B cell (primary cell): ENCODE data around the gene CRACR2A. TPM values are rescaled to one million over a fixed set of nuclear protein-coding genes. Genes with fewer than 3 reads are reported as not detected.

Experiments
- ATAC-seq: fragments of 200-7000 bp; cut with Tn5 transposase; one replicate; pipeline ENCODE4 v1.10.0; 2021; ENCODE audit warnings: low read depth, mild to moderate bottlenecking, moderate number of reproducible peaks, moderate library complexity
- CTCF ChIA-PET: fragments of 350-600 bp; sonication (Branson Sonifier 250); formaldehyde crosslinking; loops from one replicate; lab custom pipeline; 2021; ENCODE audit warnings: antibody characterized with exemption, inconsistent platforms; lab: Charles Lee
- POLR2A ChIA-PET: fragments of 350-600 bp; sonication (Branson Sonifier 250); formaldehyde crosslinking; loops from one replicate; lab custom pipeline; 2021; ENCODE audit warnings: antibody characterized with exemption; lab: Charles Lee
- DNase-seq: peaks from one replicate; pipeline ENCODE4 v3.0.0; 2013
- H2AFZ ChIP-seq: 2 replicates; pipeline ENCODE4 v1.6.1; 2012; ENCODE audit warnings: mild to moderate bottlenecking, low read depth, low read length; ENCODE audit not compliant: insufficient read depth, poor library complexity, severe bottlenecking
- H3K27ac ChIP-seq, 2 donors: 1 replicate in 1 of 2; 2 replicates in 1 of 2; pipeline ENCODE4 v1.5.1; 2012 to 2013; ENCODE audit warnings: low read length in 2 of 2, mild to moderate bottlenecking in 2 of 2, moderate library complexity in 1 of 2
- H3K27me3 ChIP-seq, 4 experiments: fragments of 200-600 bp in 1 of 4; sonication (generic) in 1 of 4; replicated peaks in 1 of 4; 1 replicate in 2 of 4; 2 replicates in 2 of 4; pipeline versions ENCODE4 v1.6.1 to v1.7.0; 2013 to 2016; ENCODE audit warnings: low read length in 3 of 4, mild to moderate bottlenecking in 2 of 4, mixed read lengths in 1 of 4, moderate library complexity in 1 of 4; ENCODE audit not compliant: insufficient read depth in 4 of 4, control insufficient read depth in 3 of 4; ENCODE audit errors: control extremely low read depth in 1 of 4
- H3K36me3 ChIP-seq, 2 experiments: replicated peaks in 1 of 2; 1 replicate in 1 of 2; 2 replicates in 1 of 2; pipeline versions ENCODE4 v1.6.1 to v1.7.1; 2013; ENCODE audit warnings: low read length in 1 of 2; ENCODE audit not compliant: insufficient read depth in 2 of 2, control insufficient read depth in 1 of 2; ENCODE audit errors: control extremely low read depth in 1 of 2, extremely low read depth in 1 of 2
- H3K4me1 ChIP-seq, 2 donors: fragments of 200-600 bp in 1 of 2; sonication (generic) in 1 of 2; 1 replicate in 1 of 2; 2 replicates in 1 of 2; pipeline versions ENCODE4 v1.5.1 to v1.6.1; 2013 to 2017; ENCODE audit warnings: low read length in 2 of 2; ENCODE audit not compliant: control insufficient read depth in 2 of 2, insufficient read depth in 2 of 2
- H3K4me2 ChIP-seq: replicated peaks from 2 replicates; pipeline ENCODE3; 2012; ENCODE audit warnings: mild to moderate bottlenecking, low read depth, low read length; ENCODE audit not compliant: poor library complexity, severe bottlenecking
- H3K4me3 ChIP-seq, 5 experiments: fragments of 200-600 bp in 1 of 5; sonication (generic) in 1 of 5; 1 replicate in 3 of 5; 2 replicates in 2 of 5; pipeline versions ENCODE4 v1.5.1 to v1.7.0; 2011 to 2016; ENCODE audit warnings: low read length in 4 of 5, mild to moderate bottlenecking in 4 of 5, low read depth in 2 of 5, control low read depth in 1 of 5, moderate library complexity in 1 of 5; ENCODE audit not compliant: insufficient read depth in 1 of 5; ENCODE audit errors: control extremely low read depth in 1 of 5, extremely low read depth in 1 of 5
- H3K79me2 ChIP-seq: fragments of 200-600 bp; sonication (generic); one replicate; pipeline ENCODE4 v1.6.0; 2016; ENCODE audit warnings: low read length; ENCODE audit not compliant: control insufficient read depth, insufficient read depth
- H3K9ac ChIP-seq: fragments of 200-600 bp; sonication (generic); 2 replicates; pipeline ENCODE4 v1.6.1; 2017; ENCODE audit warnings: mild to moderate bottlenecking, low read length, moderate library complexity
- H3K9me3 ChIP-seq, 3 donors: one replicate each; pipeline versions ENCODE4 v1.6.1 to v1.7.1; 2013; ENCODE audit warnings: low read length in 2 of 3; ENCODE audit not compliant: control insufficient read depth in 2 of 3, insufficient read depth in 1 of 3; ENCODE audit errors: control extremely low read depth in 1 of 3
- H4K20me1 ChIP-seq: 2 replicates; pipeline ENCODE4 v1.6.0; 2012; ENCODE audit warnings: mild to moderate bottlenecking, low read length; ENCODE audit not compliant: insufficient read depth, control insufficient read depth, poor library complexity, severe bottlenecking
- H3K27ac Mint-ChIP-seq: one replicate; pipeline ENCODE4 v1.8.0; 2021; ENCODE audit warnings: mixed read lengths
- H3K27me3 Mint-ChIP-seq: one replicate; pipeline ENCODE4 v1.8.0; 2021; ENCODE audit warnings: mixed read lengths
- H3K4me1 Mint-ChIP-seq: one replicate; pipeline ENCODE4 v1.8.0; 2021; ENCODE audit warnings: mixed read lengths
- H3K4me3 Mint-ChIP-seq: one replicate; pipeline ENCODE4 v1.8.0; 2021; ENCODE audit warnings: mixed read lengths
- H3K9me3 Mint-ChIP-seq: one replicate; pipeline ENCODE4 v1.8.0; 2022; ENCODE audit warnings: mixed read lengths; ENCODE audit not compliant: insufficient read depth
- CTCF ChIP-seq: fragments of 200-600 bp; IDR thresholded peaks from one replicate; pipeline ENCODE4 v1.8.0; 2022; ENCODE audit warnings: antibody characterized with exemption, mild to moderate bottlenecking
- EZH2 ChIP-seq: IDR thresholded peaks from 2 replicates; pipeline ENCODE4 v1.6.1; 2012; ENCODE audit warnings: borderline replicate concordance, low read depth, mild to moderate bottlenecking, moderate library complexity, low read length; ENCODE audit not compliant: insufficient read depth, poor library complexity, severe bottlenecking
- WGBS: methylation state at CpG from one replicate; pipeline ENCODE4 v1.1.5; 2013; ENCODE audit warnings: missing lambda C conversion rate; ENCODE audit not compliant: insufficient coverage; 5-methylcytosine and 5-hydroxymethylcytosine counted together
- intact Hi-C: fragments of 100-400 bp; cut with micrococcal nuclease; formaldehyde crosslinking; loops from one replicate; pipeline ENCODE4 v1.10.0; 2022
- polyA plus RNA-seq: library from polyadenylated mRNA; depleted of rRNA; stranded (reverse); fragments of >200 nt; gene quantifications from 2 replicates; pipeline ENCODE4 v1.2.3, GENCODE V29; 2012
- total RNA-seq, 2 donors: library from RNA; stranded (reverse); fragments of 120-200 nt in 1 of 2; gene quantifications; 1 replicate in 1 of 2; 2 replicates in 1 of 2; pipeline versions ENCODE4 v1.2.3 to v1.2.4, GENCODE V29; 2013 to 2022

CRACR2A gene
- total and polyA plus RNA-seq, 2 donors (not counting 1 experiment from before 2014, with no cell fraction given), result 15.2 to 26.1 TPM

- Histone ChIP-seq H3K79me2 (no peaks in the 10 kb centered on the region), H3K9ac (no peak overlapping the region), H3K9me3 (no peaks in the 10 kb centered on the region), H3K4me1 (no peaks in the 10 kb centered on the region), H3K36me3 (no peaks in the 10 kb centered on the region), H3K4me2 (no peak overlapping the region), H4K20me1 (no peaks in the 10 kb centered on the region), H3K27ac (no peak overlapping the region), H3K27me3 (no peaks in the 10 kb centered on the region), H2AFZ (no peak overlapping the region), H3K4me3 (no peak overlapping the region)
- TF ChIP-seq EZH2 (no peak), CTCF (no peak)
- CTCF ChIA-PET, result no interaction called here
- H3K4me3 Mint-ChIP-seq, result no peak overlapping the region
- no peak for ATAC-seq
- POLR2A ChIA-PET, result no interaction called here
- intact Hi-C loops, result no loop called here
- no peak overlapping the region for H3K27ac Mint-ChIP-seq
- 87% methylated on average over 9 of the region's 9 CpGs for WGBS
- no peak for DNase-seq
- H3K4me1 Mint-ChIP-seq, result no peaks in the 10 kb centered on the region
- no peaks in the 10 kb centered on the region for H3K9me3 Mint-ChIP-seq
- H3K27me3 Mint-ChIP-seq, result peaks cover 20% of the 10 kb centered on the region
Observed at GRCh38 chr12:3593906-3594483, 158.9 kb downstream of the CRACR2A start.

GRCh38 chr12:3592856-3593625, 159.9 kb downstream of the CRACR2A start:
- Histone ChIP-seq H3K9ac (no peak overlapping the region), H2AFZ (no peak overlapping the region), H3K9me3 (no peaks in the 10 kb centered on the region), H3K36me3 (no peaks in the 10 kb centered on the region), H3K4me3 (no peak overlapping the region), H3K4me1 (no peaks in the 10 kb centered on the region), H3K27me3 (no peaks in the 10 kb centered on the region), H4K20me1 (no peaks in the 10 kb centered on the region), H3K4me2 (no peak overlapping the region), H3K27ac (no peak overlapping the region), H3K79me2 (no peaks in the 10 kb centered on the region)
- H3K9me3 Mint-ChIP-seq, result no peaks in the 10 kb centered on the region
- H3K27me3 Mint-ChIP-seq, result peaks cover 27% of the 10 kb centered on the region
- H3K4me3 Mint-ChIP-seq, result no peak overlapping the region
- intact Hi-C loops, result no loop called here
- ChIA-PET CTCF (no interaction called here), POLR2A (no interaction called here)
- ATAC-seq (no peak), DNase-seq (no peak)
- 92% methylated on average over 24 of the region's 30 CpGs for WGBS
- H3K4me1 Mint-ChIP-seq, result no peaks in the 10 kb centered on the region
- H3K27ac Mint-ChIP-seq, result no peak overlapping the region
- TF ChIP-seq CTCF (no peak), EZH2 (no peak)
